HL-60/S4 (cell line): ENCODE measurements around the gene KCNMA1.

ENCODE experiments used
- in situ Hi-C: fragments of 300-500 bp; cut with MboI; formaldehyde crosslinking; loops from 2 replicates; pipeline ENCODE4 v1.14.3; 2022; ENCODE audit warnings: low sequenced_read_pairs

The KCNMA1 gene

DNA sequence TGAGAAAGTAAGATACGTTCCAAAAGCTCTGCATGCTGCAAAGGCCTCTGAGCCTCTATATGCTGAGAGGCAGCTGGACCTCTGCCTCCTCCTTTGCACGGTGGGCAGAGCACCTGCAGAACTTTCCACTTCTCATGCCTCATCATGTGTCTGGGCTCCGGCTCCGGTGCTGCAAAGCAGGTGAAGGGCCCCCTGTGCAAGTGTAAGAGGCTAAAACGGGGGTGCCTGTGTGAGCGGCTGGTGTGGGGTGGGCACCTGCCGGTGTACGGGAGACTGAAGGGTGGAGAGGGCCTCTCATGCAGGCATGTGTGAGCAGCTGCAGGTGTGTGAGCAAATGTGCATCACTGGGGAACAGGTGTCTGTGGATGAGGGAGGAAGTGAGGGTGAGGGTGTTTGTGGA, 121.0 kb downstream of the KCNMA1 start:
- in situ Hi-C loops, result no loop called here

DNA sequence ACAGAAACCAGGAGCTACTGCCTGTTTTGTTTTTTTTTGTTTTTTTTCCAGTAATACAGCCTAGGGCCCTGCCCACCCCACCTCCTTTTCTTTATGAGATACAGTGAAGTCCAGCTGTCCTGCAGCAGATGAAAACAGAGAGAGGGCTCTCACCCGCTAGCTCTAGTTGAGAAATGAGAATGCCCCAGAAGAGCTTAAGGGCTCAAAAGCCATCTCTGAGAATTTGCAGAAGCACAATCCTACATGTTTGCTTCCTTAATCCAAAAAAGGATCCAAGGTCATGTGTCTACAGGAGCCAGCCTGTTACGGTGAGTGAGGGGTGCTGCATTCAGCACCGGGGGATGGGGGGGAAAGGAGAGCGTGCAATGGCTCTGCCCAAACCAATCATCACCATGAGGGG, 122.7 kb downstream of the KCNMA1 start:
- in situ Hi-C loops, result no loop called here

DNA sequence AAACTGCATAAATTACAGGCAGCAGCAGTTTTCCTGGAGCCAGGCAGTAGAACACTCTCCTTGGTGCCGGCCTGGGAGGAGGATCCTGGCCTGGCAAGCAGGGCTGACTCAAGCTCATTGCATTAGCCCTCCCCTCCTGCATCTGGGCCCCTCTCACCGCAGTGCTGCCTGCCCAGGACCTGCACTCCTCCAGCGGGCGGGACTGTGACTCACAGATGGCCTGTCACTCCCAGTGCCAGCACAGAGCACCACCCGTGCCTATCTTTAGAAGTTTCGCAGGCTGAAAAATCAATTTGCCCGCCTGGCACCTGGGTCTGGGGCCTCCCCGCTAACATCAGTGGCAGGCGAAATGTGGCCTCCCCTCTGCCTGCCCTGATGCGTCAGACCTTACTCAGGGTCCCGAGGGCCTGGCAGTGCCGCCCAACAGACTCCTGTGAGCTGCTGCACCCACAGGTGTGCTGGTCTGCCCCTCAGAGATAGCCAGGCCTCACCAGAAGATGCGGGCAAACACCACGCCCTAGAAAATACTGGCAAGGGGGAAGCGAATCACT, 123.8 kb downstream of the KCNMA1 start:
- in situ Hi-C loops, result no loop called here

DNA sequence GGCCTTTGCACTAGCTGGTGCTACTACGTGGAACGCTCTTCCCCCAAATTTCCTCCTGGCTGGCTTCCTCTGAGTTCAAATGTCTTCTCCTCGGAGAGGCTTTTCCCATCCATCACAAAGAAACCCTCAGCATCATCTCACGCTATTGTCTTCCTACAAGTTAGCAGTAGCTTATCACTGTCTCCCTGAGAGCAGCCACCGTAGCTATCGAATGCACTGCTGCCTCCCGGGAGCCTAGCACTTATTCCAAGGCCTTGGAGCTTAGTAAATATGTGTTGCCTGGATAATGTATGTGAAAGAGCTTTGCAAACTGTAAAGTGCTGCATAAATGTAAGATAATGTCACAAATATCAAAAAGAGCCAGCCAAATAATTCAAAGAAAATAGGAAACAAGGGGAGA, 124.4 kb downstream of the KCNMA1 start:
- in situ Hi-C loops, result no loop called here

DNA sequence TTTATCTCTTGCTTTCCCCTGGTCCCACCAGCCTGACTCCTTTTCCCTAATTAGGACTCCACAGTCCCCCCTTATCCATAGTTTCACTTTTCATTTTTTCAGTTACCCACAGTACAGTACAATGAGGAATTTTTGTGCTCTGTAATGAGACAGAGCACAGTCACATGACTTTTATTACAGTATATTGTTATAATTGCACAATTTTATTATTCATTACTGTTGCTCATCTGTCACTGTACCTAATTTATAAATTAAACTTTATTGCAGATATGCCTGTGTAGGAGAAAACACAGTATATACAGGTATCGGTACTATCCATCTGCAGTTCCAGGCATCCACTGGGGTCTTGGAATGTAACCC, 125.4 kb downstream of the KCNMA1 start:
- in situ Hi-C loops, result no loop called here

DNA sequence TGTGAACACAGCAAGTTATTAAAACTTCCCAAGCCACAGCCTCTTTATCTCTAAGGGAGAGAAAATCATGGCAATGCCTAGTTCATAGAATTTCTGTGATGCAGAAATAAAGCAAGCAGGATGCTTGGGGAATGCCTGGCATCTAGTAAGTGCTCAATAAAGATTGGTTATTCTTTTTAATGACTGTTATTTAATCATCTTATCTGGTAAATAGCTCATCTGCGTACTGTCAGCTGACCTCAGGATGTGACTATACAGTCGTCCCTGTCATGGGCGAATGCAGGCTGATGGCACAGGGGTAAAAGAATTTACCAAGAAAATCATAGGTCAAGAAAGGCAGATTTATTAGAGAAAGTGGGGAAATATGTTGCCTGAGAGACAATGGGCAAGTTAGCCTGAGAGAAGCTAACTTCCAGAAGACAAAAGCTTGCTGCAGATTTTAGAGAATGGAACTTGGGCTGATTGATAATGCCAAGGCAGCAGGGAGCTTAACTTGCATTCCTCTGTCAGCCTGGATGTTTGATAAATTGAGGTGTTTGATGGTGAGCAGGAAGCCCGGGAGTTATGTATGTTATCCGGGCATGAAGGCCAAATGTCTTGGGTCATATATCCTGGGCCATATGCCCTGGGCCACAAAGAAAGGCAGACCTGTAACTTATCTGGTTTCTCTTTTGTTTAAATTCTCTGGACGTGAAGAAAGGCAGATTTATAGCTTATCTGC, 126.0 kb downstream of the KCNMA1 start:
- in situ Hi-C loops, result no loop called here

DNA sequence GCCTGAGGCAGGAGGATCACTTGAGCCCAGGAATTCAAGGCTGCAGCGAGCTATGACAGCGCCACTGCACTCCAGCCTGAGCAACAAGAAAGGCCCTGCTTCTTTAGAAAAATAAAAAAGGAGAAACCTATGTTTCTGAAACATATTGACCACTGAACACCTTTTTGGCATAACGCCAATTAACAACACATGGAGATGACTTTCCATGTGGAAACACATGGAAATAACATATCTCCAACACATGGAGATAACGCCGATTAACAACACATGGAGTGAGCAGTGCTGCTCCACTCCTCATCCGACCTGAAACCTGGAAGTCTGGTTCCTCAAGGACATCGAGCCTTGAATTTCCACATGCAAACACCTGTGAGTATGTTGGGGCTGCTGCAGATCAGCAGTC, 126.9 kb downstream of the KCNMA1 start:
- in situ Hi-C loops, result no loop called here

DNA sequence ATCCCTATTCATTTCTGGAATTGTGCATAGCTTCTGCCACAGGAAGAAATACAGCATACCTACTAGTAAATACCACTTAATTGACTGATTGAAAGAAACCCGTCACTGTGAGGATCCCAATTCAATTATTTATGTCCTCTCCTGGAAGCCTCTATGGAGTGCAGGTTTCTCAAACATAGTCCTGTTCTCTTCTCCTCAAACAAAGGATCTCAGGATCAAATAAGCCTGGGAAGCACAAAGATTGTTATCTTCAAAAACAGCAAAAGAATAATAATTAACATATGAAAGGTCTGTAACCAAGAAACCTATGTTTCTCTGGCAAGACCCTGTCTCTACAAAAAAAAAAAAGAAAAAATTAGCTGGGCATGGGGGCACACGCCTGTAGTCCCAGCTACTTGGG, 127.3 kb downstream of the KCNMA1 start:
- in situ Hi-C loops, result no loop called here

DNA sequence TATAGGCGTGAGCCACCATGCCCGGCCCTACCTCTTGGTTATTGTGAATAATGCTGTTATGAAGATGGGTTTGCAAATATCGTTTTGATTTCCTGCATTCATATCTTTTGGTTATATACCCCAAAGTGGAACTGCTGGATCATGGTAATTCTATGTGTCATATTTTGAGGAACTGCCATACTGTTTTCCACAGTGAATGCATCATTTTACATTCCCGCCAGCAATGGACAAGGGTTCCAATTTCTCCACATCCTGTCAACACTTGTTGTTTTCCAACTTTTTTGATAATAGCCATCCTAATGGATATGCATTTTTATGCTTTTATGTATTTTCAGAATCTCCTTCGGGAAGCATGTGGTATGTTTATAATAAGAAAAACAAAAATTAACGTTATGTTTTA, 128.2 kb downstream of the KCNMA1 start:
- in situ Hi-C loops, result no loop called here

DNA sequence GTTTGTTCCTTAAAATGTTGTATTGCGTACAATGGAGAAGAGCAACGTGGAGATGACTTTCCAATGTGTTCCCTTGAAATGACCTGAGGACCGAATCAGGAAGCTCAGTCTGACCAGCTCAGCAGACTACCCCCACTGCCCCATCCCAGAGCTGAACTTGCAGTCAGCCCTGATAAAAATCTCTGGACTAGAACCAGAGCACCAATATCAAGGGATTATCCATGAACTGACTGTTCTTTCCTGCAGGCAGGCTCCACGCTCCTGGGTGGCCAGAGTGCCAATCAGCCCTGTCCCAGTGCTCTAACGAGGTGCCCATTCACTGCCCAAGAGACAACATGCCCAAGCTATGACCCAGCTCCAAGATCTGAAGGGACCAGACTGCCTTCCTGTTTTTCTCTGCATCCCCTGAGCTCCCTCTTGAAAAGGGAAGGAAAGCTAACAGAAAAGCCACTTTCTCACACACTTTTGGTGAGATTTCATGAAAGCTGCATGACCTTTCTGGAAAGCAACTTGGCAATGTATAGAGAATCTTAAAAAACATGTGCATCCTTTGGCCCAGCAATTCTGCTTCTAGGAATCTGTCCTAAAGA, 130.2 kb downstream of the KCNMA1 start:
- in situ Hi-C loops, result no loop called here

DNA sequence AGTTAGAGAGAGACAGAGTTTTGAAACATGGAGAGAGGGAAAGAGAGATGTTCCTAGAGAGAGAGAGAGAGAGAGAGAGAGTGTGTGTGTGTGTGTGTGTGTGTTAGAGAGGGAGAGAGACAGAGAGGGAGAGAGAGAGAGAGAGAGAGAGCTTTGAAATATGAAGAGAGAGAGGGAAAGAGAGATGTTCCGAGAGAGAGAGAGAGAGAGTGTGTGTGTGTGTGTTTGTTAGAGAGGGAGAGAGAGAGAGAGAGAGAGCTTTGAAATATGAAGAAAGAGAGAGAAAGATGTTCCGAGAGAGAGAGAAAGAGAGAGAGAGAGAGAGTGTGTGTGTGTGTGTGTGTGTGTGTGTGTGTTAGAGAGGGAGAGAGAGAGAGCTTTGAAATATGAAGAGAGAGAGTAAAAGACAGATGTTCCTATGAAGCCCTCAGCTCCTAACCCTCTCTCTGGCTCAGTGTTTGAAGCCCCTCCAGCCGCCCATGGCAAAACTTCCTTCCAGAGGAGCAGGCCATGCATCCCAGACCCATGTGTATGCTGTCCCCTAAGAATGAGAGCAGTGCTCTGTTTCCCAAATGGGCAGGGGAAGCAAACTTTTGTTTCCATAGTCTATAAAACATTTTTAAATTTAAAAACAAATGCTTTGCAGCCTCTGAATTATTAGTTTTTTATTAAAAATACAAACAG, 130.9 kb downstream of the KCNMA1 start:
- in situ Hi-C loops, result no loop called here

DNA sequence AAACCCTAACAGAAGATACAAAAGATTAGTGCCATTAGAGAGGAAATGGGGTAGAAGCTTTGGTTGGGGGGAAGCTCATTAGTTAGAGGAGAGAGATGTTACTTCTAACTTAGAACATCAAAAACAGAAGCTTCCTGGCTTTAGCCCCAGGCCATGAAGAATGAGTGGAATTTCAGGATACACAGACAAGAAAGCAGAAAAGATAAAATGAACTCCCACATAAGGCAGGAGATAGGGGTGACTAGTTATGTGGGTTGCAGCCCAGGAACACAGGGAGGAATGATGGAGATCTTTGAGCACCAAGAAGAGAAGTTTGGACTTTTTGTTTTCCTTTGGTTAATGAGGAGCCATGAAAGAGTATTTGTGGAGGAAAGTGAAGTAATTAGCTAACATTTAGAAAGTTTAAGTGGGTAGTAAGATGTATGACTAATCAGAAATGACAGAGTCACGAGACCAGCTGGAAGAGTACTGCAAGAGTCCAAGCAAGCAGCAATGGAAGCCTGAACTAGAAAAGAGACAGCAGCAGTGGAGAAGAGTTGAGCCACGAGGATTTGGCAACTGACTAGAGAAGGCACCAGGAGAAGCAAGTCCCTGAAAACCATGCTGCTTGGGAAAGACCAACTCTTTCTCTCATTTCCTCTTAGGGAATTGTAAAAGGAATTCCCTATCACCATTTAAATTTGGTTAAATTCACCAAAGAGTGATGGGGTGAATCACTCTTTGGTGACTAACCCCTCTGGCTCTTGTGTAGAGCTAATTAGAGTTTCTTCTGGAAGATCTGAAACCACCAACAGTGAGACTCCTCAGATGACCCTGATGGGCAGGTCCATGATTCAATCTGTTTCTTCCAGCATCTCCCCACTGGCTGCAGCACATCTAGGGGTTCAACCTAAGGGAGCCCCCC, 131.9 kb downstream of the KCNMA1 start:
- in situ Hi-C loops, result no loop called here

DNA sequence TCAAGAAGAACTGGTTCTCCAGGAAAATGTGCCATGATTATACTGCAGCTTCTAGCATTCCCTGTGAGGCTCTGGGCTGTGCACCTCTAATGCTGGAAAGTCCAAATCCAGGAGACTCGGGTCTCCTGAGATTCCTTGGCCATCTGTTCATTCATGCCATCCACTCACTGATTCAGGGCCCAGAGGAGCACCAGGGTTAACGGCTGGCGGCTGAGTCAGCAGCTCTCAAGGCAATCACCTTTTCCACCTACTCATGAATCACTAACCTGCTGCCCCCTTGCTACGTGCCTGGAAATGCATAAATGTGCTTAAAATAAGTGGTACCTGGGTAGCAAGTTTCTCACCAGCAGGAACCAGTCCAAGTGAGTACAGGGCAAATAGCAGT, 132.7 kb downstream of the KCNMA1 start:
- in situ Hi-C loops, result no loop called here

DNA sequence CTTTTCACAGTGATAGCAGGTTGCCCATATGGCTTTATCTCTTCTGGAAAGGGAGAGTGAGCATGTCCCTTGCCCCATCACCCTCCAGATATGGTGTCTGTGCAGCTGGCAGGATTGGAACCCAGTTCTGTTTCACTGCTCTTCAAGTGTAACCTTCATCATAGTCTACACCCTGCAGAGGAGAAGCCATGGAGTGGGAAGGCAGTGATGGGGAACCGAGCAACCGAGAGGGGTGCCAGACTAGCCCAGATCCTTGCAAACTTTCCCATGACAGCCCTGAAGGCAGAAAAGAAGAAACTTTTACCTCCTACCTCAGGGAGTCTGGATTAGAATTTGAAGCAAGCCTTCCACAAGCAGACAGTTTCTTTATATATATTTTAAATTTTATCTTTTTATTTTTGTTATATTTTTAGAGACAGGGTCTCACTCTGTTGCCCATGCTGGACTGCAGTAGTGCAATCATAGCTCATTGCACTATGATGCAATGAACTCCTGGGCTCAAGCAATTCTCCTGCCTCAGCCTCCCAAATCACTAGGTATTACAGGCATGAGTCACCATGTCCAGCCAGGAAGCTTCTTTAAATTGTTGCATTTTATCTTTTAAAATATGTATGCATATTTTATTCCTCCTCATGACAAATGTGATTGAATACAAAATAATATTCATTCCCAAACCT, 133.3 kb downstream of the KCNMA1 start:
- in situ Hi-C loops, result no loop called here

DNA sequence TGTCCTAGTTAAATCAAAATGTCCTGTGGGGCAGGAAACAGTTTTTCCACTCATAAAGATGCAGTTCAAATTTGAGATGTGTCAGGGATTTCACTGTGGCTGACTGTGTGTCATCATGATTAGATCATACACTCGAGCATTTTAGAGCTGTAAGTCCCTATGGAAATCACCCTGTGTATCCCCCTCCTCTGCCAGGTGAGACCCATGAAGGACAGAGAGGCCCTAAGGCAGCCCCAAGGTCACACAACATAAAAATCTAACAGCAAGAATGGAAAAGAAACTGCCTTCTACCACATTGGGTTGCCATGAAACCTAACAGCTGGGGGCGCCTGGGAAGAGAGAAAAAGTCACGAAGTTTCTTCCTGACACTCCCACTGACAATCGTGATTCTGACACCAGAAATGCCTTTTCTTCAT, 135.8 kb downstream of the KCNMA1 start:
- in situ Hi-C loops, result no loop called here

DNA sequence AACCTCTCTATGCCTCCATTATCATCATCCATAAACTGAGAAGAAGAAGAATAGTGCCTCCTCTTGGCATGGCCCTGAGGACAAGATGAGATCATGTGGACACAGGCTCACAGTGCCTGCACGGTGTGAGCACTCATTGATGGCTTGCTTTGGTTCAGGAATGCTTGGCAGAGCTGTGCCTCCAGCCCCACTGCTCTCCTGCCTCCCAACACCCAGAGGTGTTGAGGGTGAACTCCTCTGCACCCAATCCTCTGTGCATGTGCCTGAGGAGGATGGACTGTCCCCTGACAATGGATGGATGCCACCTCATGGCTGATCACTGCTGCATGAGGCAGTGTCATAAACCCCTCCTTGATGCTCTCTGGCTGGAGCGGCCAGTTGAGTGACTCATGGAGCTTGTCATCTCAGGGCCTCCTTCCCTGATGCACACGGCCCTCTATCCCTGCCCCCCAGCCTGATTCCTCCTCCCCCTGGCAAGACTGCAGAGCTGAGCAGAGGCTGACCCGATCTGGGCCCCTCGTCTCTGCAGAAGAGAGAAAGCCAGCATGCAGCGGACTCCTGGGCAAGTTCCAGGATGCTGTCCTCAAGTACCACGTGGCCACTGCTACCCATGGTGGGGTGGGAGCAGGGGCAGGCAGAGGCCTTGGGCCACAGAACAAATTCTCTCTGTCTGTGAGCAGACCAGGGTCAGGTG, 136.3 kb downstream of the KCNMA1 start:
- in situ Hi-C loops, result no loop called here

DNA sequence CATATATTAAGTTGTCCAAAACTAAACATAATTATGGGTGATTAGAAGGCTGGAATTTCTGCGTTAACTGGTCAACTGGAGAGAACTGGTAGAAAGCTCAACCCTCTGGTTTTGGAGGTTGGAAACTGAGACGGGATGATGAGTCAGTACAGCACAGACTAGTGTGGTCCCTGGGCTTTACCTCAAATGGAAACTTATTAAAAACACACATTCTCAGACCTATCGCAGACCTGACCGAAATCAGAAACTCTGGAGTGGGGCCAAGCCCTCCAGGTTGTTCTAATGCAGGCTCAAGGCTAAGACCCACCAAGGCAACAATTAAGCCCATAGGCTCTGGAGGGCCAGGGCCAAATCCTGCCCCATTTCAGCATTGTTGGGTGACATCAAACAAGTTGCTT, 136.9 kb downstream of the KCNMA1 start:
- in situ Hi-C loops, result no loop called here

DNA sequence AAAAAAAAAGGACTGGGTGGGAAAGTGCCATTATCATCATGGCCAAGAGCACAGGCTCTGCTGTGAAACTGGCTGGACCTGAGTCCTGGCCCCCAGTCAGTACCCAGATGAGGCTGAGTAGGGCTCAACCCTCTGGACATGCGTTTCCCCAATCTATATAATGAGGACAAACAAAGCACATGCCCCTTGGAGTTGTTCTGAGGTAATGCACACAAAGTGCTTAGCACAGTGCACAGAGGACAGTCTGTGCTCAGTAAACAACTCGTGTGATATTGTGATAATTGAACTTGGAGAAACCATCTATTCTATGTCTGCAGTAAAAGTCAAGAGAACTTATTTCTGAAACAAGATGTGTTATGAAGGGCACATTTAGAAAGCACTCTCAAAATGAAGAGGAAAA, 138.8 kb downstream of the KCNMA1 start:
- in situ Hi-C loops, result no loop called here

DNA sequence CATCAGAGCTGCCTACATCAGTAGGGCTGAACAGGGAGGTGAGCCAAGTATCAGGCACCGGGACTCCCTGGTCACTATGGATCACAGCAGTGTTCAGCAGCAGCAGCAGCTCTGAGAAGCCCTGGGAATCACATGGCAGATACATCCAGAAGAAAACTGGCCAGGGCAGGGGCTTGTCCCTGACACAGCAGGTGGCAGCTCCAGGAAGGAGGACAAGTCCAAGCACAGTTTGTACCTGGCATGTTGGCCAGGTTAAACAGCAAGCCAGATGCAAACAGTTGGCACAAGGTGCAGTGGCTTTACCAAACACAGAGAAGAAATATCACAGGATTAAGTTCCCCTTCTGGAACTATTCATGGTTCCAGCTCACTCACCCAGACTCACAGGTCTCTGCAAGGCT, 139.4 kb downstream of the KCNMA1 start:
- in situ Hi-C loops, result no loop called here

DNA sequence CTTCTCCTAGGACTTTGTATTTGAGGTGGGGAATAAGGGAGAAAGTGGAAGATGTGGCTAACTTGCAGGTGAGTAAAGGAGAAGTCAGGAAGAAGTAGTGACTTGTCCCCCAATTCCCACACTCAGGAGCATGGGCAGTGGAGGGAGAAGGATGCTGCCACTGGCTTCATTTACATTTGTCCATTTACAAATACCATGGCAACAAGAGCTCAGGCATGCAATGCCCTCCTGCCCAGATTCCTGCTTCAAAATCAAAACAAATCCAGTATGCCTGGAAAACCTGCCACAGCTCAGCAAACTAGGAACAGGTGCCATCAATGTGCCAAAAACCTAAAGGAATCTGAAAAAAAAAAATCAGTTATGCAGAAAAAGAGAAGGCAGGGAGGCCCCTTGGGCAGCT, 139.9 kb downstream of the KCNMA1 start:
- in situ Hi-C loops, result no loop called here
